GM18508 (cell line): Measurements from ENCODE around the gene RET.

Source experiments
- ATAC-seq: cut with Tn5 transposase; IDR thresholded peaks from one replicate; pipeline ENCODE4 v1.9.1; 2021; ENCODE audit warnings: moderate number of reproducible peaks; ENCODE audit not compliant: insufficient read depth, unreplicated experiment

Gene RET

GRCh38 chr10:43043773-43044447, 33.0 kb upstream of the RET start:
- ATAC-seq, result no peak

- no peak for ATAC-seq
These were observed 32.4 kb upstream of the RET start for GRCh38 chr10:43044448-43044921.

- no peak for ATAC-seq
These were observed 31.8 kb upstream of the RET start for GRCh38 chr10:43044961-43045621.

- ATAC-seq, result no peak
These were observed 31.1 kb upstream of the RET start for GRCh38 chr10:43045631-43046287.

GRCh38 chr10:43046288-43046991, 30.4 kb upstream of the RET start:
- ATAC-seq, result no peak

- ATAC-seq, result no peak
These were observed 29.4 kb upstream of the RET start for GRCh38 chr10:43047288-43047970.

- no peak for ATAC-seq
These were observed 28.4 kb upstream of the RET start for GRCh38 chr10:43048301-43049051.

- ATAC-seq, result no peak
These were observed 27.8 kb upstream of the RET start for GRCh38 chr10:43049081-43049551.

GRCh38 chr10:43050011-43050410, 26.9 kb upstream of the RET start:
- no peak for ATAC-seq

- ATAC-seq, result no peak
These were observed 23.0 kb upstream of the RET start for GRCh38 chr10:43053825-43054224.

GRCh38 chr10:43054593-43054992, 22.3 kb upstream of the RET start:
- no peak for ATAC-seq

GRCh38 chr10:43055217-43055616, 21.7 kb upstream of the RET start:
- no peak for ATAC-seq

- ATAC-seq, result no peak
These were observed 20.8 kb upstream of the RET start for GRCh38 chr10:43055991-43056567.

- no peak for ATAC-seq
These were observed 20.3 kb upstream of the RET start for GRCh38 chr10:43056568-43057011.

GRCh38 chr10:43057231-43057711, 19.6 kb upstream of the RET start:
- ATAC-seq, result no peak

- ATAC-seq, result no peak
These were observed 19.0 kb upstream of the RET start for GRCh38 chr10:43057831-43058340.

- no peak for ATAC-seq
These were observed 18.0 kb upstream of the RET start for GRCh38 chr10:43058716-43059335.

- no peak for ATAC-seq
These were observed 17.5 kb upstream of the RET start for GRCh38 chr10:43059336-43059720.
